HG03159 (cell line): ENCODE results near the gene ABHD1.
"Not testable (repeated sequence)": the region's sequence is repeated elsewhere in the genome, so short reads cannot be mapped to it uniquely, and the experiment has no call there.

ENCODE experiments used
- ATAC-seq: cut with Tn5 transposase; IDR thresholded peaks from one replicate; pipeline ENCODE4 v1.9.1; 2021; ENCODE audit warnings: mild to moderate bottlenecking, moderate library complexity; ENCODE audit not compliant: unreplicated experiment

ABHD1 gene

GRCh38 chr2:27162151-27163121 lies 38.8 kb downstream of the ABHD1 start:
- ATAC-seq = no peak

GRCh38 chr2:27164960-27165763 lies 41.5 kb downstream of the ABHD1 start:
- ATAC-seq = no peak

- ATAC-seq = no peak
Measured at GRCh38 chr2:27170581-27171337, 47.1 kb downstream of the ABHD1 start.

GRCh38 chr2:27171351-27171848 lies 47.8 kb downstream of the ABHD1 start:
- ATAC-seq = no peak

- ATAC-seq = no peak
Measured at GRCh38 chr2:27174638-27175037, 51.0 kb downstream of the ABHD1 start.

GRCh38 chr2:27175330-27175729 lies 51.7 kb downstream of the ABHD1 start:
- no peak for ATAC-seq

- ATAC-seq = not testable (repeated sequence)
Measured at GRCh38 chr2:27175781-27176180, 52.2 kb downstream of the ABHD1 start.

GRCh38 chr2:27177441-27178351 lies 54.1 kb downstream of the ABHD1 start:
- no peak for ATAC-seq

GRCh38 chr2:27178469-27178868 lies 54.9 kb downstream of the ABHD1 start:
- ATAC-seq = no peak

- ATAC-seq = no peak
Measured at GRCh38 chr2:27179344-27180000, 55.9 kb downstream of the ABHD1 start.
